Adrenal gland (tissue), 5 donors: Measurements from ENCODE around the gene SPON2.

Experiments used
- POLR2A ChIP-seq, 2 donors: fragments of 450-650 bp; IDR thresholded peaks; one replicate each; pipeline ENCODE4 v1.6.1; 2017; ENCODE audit warnings: antibody characterized with exemption in 2 of 2, mild to moderate bottlenecking in 2 of 2, moderate library complexity in 1 of 2
- TF ChIP-seq, protein P1 (sequence below), 6 experiments: fragments of 450-650 bp in 4 of 6; fragments of 200-600 bp in 2 of 6; sonication (generic) in 1 of 6; IDR thresholded peaks; 1 replicate in 5 of 6; 2 replicates in 1 of 6; pipeline versions ENCODE4 v1.5.1 to v1.8.0; 2016 to 2021; ENCODE audit warnings: antibody characterized with exemption in 6 of 6, mild to moderate bottlenecking in 2 of 6, moderate library complexity in 1 of 6
- donor health status: DM: no; HTN: no; CAD: no.

- no peak for TF ChIP-seq POLR2A (IDR thresholded peaks at IDR 0.05)
- TF ChIP-seq, protein P1, sequence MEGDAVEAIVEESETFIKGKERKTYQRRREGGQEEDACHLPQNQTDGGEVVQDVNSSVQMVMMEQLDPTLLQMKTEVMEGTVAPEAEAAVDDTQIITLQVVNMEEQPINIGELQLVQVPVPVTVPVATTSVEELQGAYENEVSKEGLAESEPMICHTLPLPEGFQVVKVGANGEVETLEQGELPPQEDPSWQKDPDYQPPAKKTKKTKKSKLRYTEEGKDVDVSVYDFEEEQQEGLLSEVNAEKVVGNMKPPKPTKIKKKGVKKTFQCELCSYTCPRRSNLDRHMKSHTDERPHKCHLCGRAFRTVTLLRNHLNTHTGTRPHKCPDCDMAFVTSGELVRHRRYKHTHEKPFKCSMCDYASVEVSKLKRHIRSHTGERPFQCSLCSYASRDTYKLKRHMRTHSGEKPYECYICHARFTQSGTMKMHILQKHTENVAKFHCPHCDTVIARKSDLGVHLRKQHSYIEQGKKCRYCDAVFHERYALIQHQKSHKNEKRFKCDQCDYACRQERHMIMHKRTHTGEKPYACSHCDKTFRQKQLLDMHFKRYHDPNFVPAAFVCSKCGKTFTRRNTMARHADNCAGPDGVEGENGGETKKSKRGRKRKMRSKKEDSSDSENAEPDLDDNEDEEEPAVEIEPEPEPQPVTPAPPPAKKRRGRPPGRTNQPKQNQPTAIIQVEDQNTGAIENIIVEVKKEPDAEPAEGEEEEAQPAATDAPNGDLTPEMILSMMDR (IDR thresholded peaks at IDR 0.05) = no peak
Measured at GRCh38 chr4:1126506-1126905, 45.9 kb downstream of the SPON2 start.
